NCI-H774 (cell line): ENCODE results near the gene TBX20.
"Not testable (repeated sequence)": the region's sequence is repeated elsewhere in the genome, so short reads cannot be mapped to it uniquely, and the experiment has no call there.

Source experiments
- DNase-seq: peaks from one replicate; lab custom pipeline; 2025; lab: John Stamatoyannopoulos, UW

Gene TBX20

DNA sequence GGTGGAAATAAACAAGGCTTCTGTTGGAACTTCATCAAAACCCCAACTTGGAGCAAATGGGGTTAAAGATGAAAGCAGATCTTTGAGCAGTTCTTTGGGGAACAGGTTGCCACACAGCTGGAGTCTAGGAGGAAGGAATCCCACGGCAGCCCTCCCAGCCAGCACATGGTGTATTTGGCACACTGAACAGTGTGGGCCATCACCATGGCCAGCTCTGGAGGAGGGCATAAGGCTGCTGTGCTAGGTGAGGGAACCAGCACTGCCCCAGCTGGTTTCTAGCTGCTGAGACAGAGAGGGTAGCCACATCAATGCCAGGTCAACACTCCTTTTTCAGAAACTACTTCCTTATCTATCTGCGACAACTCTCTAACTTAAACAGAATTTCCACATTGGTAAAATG, 33.7 kb downstream of the TBX20 start:
- not testable (repeated sequence) for DNase-seq

DNA sequence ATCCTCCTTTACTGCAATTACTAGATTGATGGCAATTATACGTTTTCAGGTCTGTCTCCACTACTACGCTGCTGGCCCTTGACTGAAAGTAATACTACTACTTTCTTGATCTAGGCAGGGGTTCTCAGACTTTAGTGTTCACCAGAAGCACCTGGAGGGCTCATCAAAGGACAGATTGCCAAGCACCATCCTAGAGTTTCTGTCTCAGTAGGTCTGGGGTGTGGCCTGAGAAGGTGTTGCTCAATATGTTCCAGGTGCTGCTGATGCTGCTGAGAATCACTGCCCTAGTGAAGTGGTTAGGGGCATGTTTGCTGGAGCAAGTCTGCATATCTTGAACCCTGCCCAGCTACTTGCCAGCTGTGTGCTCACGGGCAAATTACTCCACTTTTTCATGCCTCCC, 37.9 kb downstream of the TBX20 start:
- DNase-seq: not testable (repeated sequence)

DNA sequence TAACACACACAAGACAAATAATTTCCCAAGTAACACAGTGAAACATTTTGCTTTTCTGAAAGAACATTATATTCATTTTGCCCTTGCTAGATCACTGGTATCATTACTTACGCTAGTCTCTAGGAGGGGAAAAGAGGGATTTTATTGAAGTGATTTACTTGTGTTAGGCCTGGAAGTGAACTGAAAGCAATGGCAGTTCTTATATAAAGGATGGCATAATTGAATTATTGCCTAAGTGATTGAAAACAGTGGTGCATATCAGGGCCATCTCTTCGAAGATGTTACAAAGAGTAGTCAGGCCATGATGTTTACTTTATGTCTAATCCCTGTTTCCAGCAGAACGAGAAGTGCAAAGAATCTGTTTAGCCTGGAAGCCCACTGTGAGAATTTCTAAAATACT, 38.8 kb downstream of the TBX20 start:
- DNase-seq: not testable (repeated sequence)

DNA sequence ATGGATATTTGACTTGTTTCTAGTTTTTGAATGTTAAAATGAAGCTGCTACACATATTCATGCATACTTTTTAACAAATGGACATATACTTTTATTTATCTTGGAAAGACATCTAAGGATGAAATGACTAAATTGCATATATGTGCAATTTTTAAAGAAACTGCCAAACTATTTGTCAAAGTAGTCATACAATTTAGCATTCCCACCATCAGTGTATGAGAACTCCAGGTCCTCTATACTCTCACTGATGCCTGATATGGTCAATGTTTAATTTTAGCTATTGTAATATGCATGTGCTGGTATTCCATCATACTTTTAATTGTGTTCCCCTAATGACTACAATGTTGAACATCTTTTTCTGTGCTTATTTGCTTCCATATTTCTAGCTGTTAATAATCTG, 47.0 kb downstream of the TBX20 start:
- not testable (repeated sequence) for DNase-seq

DNA sequence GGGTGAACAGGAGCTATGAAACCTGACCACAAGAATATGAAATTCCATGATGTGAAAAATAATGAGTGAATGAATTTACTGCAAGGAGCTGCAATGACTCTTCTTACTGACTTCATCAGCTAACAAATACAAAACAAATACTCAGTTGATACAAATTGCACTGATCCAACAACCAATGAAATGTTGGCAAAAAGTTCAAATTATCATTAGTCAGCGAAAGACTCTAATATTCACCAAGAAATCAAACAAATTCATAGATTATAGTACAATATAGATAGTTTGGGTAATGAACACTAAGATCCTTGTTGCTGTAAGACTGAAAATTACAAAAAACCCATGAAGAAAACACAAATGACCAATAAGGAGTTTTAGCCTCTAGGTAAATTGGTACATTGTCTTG, 49.0 kb downstream of the TBX20 start:
- not testable (repeated sequence) for DNase-seq

DNA sequence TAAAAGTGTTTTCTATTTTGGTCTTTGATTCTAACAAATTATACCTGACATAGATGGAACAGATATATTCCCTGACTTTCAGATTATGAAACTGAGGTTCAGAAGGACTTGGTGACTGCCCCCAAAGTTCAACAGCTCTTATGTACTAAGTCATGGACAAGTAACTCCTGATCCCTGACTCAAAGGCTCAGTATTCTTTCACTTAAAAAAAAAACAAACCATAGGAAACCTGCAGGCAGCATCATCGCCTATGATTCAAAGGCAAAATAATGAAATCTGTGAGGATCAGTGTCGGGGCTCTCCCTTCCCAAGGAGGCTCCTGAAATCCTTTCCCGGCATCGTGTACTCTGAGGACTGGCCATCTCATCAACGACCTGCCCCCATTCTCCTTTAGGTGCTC, 49.9 kb downstream of the TBX20 start:
- DNase-seq: not testable (repeated sequence)

DNA sequence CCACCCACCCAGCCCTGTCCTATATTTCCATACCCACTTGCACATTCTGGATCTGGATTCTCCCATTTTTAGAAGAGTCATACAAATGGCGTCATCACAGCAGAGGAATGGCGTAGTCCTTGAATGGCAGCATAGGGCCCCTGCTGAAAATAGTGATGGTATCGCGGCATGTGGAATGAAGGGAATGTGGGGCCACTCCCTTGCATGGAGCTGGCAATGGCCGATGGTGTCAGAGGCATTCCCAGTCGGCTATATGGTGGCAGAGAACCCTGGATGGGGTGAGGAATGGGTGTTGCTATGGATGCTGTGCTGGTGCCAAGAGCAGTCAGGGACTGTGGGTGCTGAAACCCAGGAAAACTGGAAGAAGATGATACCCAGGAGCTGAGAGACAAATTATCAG, 51.5 kb downstream of the TBX20 start:
- DNase-seq: not testable (repeated sequence)

DNA sequence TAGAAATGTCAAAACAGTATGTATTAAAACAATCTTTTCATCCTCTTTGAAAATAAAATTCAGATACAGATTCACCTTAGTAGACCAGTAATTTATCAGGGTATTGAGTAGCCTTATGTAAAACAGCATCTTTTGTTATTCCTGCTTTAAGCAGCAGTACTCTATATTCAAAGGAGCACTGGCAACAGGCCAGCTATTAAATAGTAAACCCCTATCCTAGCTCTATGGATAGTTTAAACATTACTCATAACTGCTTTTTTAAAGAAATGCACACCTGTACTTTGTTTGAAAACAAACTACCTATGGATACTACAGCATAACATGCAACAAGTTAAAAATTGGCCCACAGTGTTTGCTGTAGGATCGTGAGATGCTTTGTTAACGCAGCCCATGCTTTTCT, 53.7 kb downstream of the TBX20 start:
- DNase-seq: not testable (repeated sequence)

DNA sequence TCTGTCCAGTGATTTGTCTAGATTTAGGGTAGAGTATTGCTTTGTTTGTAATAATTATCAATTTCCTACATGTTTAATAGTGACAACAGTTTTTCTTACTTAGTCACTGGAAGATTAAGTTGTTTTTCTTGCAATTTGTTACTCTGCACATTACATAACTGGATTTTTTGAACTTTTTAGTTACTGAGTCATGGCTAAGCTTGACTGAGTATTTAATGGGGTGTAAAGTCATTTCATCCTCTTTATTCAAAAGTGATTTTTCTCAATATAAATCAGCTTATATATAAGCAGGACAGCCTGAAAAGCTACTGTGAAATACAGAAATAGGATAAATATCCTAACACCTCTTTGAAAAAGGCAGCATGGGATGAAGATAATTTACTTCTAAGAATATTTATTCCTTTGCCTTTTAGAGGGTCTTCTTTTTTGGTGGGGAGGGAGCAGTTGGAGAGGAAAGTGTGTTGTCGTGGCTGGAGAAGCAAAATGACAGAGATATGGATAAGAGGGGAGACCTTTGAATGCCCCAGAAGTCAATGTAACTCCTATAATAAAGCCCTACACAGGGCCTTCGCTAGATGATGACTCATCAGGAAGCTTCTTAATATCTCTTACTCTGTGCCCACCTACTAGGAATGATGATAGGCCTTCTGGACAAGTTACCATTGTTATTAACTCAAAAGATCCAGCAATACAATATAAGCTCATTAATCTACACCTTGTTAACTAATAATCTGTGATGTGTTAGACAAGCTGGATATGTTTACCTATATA, 55.3 kb downstream of the TBX20 start:
- DNase-seq: not testable (repeated sequence)

DNA sequence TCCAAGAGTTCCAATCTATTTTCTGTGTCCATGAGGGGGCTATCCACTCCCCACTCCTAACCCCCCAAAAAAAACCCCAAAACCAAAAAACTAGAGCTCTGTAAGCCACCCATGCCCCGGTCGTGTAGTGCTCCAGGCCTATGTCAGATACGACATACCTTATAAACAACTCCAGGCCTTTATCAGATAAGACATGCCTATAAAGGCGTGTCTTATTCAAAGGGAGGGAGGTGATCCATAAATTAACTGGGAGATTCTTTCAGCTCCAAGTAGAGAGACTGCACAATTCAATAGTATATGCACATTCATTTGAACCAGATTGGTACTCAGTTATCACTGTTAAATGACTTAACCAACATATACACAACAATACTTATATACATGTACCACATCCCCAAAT, 62.3 kb downstream of the TBX20 start:
- DNase-seq: not testable (repeated sequence)

DNA sequence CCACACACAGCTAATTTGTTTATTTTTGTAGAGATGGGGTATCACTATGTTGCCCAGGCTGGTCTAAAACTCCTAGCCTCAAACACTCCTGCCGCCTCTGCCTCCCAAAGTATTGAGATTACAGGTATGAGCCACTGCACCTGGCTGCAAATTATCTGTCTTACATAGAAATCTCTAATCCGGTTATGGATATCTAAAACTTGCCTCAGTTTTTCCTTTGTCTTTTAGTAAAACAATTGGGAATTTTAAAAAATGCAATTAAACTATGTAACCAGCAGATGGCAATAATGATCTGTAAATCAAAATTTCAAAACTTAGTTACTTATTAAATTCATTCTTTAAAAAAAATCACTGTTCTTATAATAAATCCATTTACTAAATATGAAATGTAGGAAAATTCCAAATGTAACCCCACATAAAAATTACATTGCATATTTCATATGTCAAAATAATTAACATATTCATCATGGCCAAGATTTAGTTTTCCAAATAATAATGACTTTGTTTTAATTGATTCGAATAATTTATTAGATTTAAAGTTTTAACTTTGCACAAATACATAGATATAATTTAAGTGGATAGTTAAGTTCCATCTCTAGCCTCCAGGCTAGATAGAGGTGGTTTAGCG, 63.6 kb downstream of the TBX20 start:
- DNase-seq: not testable (repeated sequence)

DNA sequence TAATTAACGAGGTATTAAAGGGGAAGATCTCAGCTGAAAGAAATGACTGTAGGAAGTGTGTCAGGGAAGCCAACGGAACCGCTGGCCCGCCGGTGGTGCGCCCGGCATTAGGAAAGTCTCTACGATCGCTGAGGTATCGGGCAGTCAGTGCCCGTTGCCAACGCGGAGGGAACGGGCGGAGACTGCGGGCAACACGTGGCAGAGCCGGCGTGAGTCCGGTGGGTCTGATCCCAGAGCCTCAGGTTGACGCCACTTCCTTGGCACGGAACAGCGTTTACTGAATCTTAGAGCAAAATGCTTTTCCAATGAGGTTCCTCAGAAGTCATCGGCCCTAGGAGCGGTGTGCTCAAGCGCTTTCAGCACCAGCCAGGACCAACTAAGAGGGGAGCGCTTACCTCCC, 67.1 kb downstream of the TBX20 start:
- not testable (repeated sequence) for DNase-seq

DNA sequence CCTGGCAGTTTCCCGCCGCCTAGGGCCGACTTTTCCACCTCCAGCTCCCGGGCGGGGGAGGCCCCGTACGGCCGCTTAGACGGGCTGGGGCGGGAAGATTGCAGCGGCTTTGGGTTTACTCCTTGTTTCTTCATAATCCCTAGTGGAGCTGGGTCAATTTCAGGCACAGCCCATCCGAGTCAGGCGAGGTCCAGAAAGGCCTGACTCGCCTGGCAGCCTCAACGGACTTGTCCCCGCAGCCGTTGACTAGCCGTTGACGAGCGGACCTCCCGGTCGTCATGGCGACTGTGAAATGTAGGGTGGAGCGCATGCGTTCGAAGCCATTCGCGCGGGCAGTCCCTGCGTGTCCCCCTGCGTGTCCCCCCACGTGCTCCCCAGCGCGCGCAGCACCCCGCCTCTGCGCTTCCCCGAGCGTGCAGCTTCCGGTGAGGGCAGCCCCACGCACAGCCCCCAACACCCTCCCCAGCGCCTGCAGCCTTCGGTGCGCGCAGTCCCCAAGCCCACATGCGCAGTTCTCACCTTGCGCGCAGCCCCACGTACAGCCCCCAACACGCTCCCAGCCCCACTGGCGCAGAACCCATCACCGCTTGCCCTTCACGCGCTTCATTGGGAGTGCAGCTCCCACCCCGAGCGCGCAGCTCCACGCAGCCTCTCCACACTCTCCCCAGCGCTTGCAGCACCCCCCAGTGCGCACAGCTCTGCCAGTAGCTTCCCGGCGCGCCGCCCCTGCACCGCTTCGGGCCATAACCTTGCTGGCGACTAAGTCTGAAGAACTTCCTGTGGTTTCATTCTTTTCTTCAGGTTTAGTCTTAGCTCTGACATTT, 67.8 kb downstream of the TBX20 start:
- peak; percentile 50 for DNase-seq

DNA sequence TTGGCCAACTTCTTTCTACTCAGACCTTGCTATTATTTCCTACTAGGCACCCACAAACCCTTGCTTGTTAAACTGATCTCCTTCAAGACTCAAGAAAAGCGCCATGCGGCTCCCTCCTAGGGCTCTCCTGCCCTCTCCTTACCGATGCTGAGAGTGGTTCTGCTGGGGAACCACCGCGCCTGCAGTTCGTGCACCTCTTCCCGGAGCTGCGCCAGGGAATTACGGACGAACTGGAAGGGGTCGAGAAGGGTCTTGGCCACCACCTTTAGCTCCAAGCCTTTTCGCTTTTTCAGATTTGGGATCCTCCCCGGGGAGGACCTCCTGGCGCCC, 68.4 kb downstream of the TBX20 start:
- not testable (repeated sequence) for DNase-seq

DNA sequence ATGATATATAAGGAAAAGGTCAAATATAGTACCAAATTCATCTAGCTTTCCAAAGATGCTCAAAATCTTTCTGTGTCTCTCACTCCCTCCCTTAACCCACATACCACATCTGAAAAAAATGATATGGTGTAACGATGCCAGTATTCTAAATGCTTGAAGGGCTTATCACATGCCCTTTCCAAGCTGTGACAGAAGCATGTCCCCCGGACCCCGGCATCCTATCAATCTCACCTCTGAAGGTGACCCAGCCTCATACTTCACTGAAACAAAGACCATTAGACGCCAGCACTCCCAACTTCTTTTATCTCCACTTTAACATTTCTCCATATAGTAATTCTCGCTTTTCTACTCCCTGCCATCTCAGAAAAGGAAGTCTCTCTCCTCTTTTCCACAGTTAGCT, 68.9 kb downstream of the TBX20 start:
- DNase-seq: not testable (repeated sequence)

DNA sequence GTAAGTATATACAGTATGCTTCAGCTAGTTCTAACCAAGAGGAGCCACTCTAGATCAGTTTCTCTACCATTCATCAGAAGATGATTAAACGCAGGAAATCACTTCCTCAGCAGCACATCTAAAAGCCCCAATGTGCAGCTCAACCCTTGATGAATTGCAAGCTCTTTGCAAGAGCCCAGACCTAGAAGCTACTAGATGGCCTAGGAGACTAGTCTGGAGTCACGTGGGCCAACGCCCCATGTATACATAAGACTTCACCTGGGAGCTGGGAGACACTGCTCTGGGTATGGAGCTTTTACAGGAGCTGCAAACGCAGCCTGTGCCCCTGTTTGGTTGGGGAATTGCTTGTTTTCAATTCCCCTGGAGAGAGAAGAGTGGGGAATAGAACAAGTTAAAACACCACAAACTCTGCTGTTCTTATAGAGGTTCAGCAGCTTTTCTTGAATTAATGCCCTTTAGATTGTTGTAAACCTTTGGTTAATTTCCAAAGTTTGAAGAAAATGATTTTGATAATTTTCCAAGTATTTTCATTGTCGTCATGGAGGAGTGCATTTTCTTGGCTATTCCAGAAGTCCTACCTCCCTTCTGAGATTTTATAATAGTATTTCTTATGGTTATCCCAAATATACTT, 69.9 kb downstream of the TBX20 start:
- not testable (repeated sequence) for DNase-seq

DNA sequence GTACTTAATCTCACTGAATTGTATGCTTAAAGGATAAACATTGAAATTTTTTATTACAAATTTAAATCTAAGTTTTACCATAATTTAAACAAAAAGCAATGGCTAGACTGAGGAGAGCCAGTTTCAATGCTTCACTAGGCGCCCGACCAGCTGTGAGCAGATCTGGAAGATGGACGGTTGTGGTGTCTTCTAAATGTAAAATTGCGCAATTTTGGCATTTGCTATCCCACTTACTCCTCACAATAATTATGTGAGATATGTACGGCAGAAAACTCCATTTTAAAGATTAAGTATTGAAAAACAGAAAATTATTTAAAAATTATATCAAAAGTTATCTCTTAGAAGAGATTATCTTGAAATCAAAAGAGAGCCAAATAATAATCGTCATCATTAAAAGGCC, 73.2 kb downstream of the TBX20 start:
- not testable (repeated sequence) for DNase-seq

DNA sequence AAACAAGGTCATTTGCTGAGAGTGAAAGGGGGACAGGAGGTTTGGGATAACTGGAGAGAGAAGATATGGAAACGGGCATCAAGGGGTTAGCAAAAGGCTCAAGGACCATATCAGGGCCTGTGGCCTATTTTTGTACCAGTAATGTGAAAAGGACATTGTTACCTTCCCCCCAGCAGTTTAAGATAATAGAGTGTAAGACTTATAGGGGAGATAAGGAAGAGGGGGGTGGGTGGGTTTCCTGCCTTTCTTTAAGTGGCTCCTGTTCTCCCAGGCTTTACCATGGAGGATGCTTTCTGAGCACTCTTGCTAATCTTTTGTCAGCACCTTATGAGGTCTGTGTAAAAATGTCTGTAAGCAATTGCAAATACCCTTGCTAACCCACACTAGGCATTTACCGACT, 80.7 kb downstream of the TBX20 start:
- DNase-seq: not testable (repeated sequence)

DNA sequence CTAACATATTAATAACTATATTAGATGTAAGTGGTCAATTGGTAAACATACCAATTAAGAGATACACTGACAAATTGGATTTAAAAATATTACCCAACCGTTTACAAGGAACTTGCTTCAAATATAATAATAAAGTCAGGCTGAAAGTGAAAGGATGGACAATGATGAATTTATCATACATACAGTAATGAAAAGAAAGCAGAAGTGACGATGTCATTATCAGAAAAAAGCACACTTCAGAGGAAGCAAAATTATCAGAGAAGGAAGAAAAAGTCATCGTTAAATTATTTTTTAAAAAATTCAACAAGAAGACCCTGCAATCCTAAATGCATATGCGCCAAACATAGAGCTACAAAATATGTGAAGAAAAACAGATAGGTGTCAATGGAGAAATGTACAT, 81.8 kb downstream of the TBX20 start:
- DNase-seq: not testable (repeated sequence)

DNA sequence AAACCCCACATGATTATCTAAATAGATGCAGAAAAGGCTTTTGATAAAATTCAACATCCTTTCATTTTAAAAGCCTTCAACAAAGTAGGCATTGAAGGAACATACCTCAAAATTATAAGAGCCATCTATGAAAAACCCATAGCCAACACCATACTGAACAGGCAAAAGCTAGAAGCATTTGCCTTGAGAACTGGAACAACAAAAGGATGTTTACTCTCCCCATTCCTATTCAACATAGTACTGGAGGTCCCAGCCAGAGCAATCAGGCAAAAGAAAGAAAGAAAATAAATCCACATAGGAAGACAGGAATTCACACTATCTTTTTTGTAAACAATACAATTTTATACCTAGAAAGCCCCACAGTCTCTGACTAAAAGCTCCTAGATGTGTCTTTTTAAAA, 86.2 kb downstream of the TBX20 start:
- not testable (repeated sequence) for DNase-seq

DNA sequence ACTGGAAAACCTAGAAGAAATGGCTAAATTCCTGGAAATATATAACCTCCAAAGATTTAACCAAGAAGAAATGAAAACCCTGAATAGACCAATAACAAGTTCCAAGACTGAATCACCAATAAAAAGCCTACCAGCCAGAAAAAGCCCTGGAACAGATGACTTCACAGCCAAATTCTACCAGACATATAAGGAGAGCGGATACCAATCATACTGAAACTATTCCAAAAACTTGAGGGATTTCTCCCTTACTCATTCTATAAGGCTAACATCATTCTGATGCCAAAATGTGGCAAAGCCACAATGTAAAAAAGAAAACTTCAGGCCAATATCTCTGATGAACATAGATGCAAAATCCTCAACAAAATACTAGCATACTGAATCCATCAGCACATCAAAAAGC, 86.7 kb downstream of the TBX20 start:
- not testable (repeated sequence) for DNase-seq

DNA sequence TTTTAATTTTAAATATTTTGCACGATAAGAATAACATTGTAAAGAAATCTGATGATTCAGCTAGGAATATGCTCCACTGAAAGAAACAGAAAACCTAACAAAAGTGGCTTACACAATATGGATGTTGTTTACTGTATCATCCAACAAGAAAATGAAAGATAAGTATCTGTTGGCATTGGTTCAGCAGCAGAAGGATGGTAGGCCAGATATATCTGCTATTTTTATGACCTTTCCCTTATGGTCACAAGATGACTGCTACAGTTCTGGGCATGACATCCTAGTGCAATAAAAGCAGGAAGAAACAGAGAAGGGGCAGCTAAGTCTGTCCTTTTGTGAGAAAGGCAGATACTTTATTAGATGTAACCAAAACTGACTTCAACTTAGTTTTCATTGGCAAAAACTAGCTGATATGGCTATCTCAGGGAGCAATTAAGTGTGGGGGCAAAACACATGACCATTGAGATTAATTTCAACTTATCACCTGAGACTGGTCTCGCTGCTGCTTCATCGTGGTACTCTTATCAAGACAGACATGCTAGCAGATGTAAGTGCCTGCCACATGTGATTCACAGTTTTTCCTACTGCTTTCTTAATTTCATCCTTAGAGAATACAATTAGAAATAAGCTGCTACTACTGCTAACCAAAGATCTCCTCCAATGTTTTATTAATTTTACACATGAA, 92.7 kb downstream of the TBX20 start:
- not testable (repeated sequence) for DNase-seq
